Nephron progenitor cell (in vitro differentiated cells): ENCODE measurements around the gene KIF21A.
A peak's percentile ranks its signal among the peaks of the same experiment; 100 is the strongest.

Source experiments
- DNase-seq: peaks from one replicate; pipeline ENCODE4 v3.0.0; 2021
- H3K27ac Mint-ChIP-seq: 2 replicates; pipeline ENCODE4 v1.8.0; 2021; ENCODE audit warnings: mild to moderate bottlenecking, moderate library complexity, mixed read lengths
- H3K27me3 Mint-ChIP-seq: 2 replicates; pipeline ENCODE4 v1.8.0; 2021; ENCODE audit warnings: mild to moderate bottlenecking, low read depth, mixed read lengths; ENCODE audit not compliant: poor library complexity
- H3K36me3 Mint-ChIP-seq: 2 replicates; pipeline ENCODE4 v1.8.0; 2021; ENCODE audit warnings: low read depth, mixed read lengths
- H3K4me1 Mint-ChIP-seq: 2 replicates; pipeline ENCODE4 v1.8.0; 2021; ENCODE audit warnings: mixed read lengths
- H3K4me3 Mint-ChIP-seq: 2 replicates; pipeline ENCODE4 v1.8.0; 2021; ENCODE audit warnings: mild to moderate bottlenecking, moderate library complexity, mixed read lengths
- H3K9me3 Mint-ChIP-seq: 2 replicates; pipeline ENCODE4 v1.8.0; 2021; ENCODE audit warnings: mild to moderate bottlenecking, moderate library complexity, mixed read lengths
- TF ChIP-seq, protein P1 (sequence below): fragments of 200-600 bp; sonication (generic); IDR thresholded peaks from 2 replicates; pipeline ENCODE4 v1.5.0; 2021; ENCODE audit warnings: antibody characterized with exemption

Gene KIF21A, protein sequence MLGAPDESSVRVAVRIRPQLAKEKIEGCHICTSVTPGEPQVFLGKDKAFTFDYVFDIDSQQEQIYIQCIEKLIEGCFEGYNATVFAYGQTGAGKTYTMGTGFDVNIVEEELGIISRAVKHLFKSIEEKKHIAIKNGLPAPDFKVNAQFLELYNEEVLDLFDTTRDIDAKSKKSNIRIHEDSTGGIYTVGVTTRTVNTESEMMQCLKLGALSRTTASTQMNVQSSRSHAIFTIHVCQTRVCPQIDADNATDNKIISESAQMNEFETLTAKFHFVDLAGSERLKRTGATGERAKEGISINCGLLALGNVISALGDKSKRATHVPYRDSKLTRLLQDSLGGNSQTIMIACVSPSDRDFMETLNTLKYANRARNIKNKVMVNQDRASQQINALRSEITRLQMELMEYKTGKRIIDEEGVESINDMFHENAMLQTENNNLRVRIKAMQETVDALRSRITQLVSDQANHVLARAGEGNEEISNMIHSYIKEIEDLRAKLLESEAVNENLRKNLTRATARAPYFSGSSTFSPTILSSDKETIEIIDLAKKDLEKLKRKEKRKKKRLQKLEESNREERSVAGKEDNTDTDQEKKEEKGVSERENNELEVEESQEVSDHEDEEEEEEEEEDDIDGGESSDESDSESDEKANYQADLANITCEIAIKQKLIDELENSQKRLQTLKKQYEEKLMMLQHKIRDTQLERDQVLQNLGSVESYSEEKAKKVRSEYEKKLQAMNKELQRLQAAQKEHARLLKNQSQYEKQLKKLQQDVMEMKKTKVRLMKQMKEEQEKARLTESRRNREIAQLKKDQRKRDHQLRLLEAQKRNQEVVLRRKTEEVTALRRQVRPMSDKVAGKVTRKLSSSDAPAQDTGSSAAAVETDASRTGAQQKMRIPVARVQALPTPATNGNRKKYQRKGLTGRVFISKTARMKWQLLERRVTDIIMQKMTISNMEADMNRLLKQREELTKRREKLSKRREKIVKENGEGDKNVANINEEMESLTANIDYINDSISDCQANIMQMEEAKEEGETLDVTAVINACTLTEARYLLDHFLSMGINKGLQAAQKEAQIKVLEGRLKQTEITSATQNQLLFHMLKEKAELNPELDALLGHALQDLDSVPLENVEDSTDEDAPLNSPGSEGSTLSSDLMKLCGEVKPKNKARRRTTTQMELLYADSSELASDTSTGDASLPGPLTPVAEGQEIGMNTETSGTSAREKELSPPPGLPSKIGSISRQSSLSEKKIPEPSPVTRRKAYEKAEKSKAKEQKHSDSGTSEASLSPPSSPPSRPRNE (N-terminal part only)

DNA sequence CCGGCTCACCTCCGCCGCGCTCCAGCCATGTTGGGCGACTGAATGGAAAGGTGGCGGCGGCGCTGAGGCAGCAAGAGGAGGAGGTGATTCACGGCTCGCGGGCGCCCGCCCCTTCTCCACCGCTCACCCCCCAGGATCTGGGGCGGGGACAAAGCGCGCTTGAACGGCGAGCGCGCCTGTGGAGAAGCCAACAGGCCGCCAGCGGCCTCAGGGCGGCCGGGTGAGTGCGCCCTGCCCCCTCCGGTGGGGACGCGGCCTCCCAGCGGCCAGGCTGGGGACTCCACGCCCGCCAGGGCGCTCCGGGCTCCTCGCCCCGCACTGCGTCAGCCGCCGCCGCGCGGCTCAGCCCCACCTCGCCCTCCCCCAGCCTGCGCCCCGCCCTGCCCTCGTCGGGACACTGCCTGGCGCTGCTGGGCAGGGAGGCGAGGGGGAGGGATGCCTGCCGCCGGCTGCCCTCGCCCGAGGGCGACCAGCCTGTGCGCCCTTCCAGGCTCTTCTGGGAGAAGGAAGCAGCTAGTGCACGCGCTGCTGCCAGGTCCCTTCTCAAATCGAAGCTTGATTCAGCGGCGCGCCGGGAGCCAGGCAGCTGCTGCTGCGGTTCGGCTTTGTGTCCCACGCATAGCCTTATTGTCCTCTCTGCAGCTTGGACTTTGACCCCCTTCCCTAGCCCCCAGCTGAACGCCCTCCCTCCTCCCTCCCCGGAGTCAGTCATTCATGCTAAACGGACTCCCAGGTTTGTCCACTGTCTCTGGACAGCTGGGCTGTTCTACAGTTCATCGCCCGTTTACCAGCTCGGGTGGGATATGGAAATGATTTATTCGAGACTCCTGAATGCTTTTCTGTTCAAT, at the start of gene KIF21A:
Gene KIF21A, minus strand, starts transcription at position 40 of the 848 bp plus-strand sequence. CDS start 150 bp downstream, outside the sequence.
- TF ChIP-seq, protein P1, sequence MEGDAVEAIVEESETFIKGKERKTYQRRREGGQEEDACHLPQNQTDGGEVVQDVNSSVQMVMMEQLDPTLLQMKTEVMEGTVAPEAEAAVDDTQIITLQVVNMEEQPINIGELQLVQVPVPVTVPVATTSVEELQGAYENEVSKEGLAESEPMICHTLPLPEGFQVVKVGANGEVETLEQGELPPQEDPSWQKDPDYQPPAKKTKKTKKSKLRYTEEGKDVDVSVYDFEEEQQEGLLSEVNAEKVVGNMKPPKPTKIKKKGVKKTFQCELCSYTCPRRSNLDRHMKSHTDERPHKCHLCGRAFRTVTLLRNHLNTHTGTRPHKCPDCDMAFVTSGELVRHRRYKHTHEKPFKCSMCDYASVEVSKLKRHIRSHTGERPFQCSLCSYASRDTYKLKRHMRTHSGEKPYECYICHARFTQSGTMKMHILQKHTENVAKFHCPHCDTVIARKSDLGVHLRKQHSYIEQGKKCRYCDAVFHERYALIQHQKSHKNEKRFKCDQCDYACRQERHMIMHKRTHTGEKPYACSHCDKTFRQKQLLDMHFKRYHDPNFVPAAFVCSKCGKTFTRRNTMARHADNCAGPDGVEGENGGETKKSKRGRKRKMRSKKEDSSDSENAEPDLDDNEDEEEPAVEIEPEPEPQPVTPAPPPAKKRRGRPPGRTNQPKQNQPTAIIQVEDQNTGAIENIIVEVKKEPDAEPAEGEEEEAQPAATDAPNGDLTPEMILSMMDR, result peak; percentile 51
- peak within 1 kb of the TSS; percentile 45 for H3K27ac Mint-ChIP-seq
- H3K9me3 Mint-ChIP-seq, result no peaks in the 10 kb centered on the region
- no peaks in the 10 kb centered on the region for H3K36me3 Mint-ChIP-seq
- H3K27me3 Mint-ChIP-seq, result peaks cover 3% of the 10 kb centered on the region
- H3K4me1 Mint-ChIP-seq, result peaks cover 26% of the 10 kb centered on the region
- peak; percentile 89 for DNase-seq
- peak within 1 kb of the TSS; percentile 92 for H3K4me3 Mint-ChIP-seq

DNA sequence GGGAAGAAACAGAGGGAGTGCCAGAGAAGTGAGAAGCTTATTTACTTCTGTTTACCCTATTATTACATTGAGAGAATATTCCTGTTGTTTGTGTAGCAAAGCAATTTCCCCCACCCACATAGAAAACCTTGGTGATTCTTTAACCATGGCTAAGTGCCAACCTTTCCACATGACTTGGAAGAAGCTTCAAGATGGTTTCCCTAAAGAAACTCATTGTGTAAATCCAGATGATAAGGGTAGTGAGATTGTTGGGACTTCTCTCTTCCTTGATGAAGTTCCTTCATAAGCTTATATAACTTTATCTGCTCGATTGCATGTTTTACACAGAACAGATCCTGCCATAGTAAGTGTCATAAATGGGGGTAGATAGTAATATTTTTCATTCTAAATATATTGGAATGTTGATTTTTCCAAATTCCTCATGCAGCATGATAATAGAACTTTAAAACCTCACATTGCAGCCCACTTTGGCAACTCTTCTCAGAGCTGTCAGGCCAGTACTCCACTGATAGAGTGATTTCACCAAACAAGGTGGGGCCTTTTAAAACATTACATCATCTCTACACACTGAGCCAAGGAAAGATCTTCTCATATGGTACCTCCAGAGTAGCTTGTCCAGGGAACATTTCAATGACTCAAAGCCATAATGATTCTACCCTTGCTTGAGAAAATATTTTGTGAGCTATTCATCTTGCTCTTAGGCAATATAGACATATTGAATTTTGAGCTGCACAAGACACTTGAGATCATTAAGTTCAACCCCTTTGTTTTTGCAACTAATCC, 47.8 kb upstream of the KIF21A start:
- TF ChIP-seq, protein P1, result no peak
- Mint-ChIP-seq H3K27me3 (peaks cover 4% of the 10 kb centered on the region), H3K4me1 (no peaks in the 10 kb centered on the region), H3K4me3 (no peak overlapping the region), H3K36me3 (no peaks in the 10 kb centered on the region), H3K27ac (no peak overlapping the region), H3K9me3 (peaks cover 3% of the 10 kb centered on the region)
- no peak for DNase-seq

- Mint-ChIP-seq H3K4me1 (no peaks in the 10 kb centered on the region), H3K27me3 (peaks cover 4% of the 10 kb centered on the region), H3K27ac (no peak overlapping the region), H3K4me3 (no peak overlapping the region), H3K9me3 (peaks cover 3% of the 10 kb centered on the region), H3K36me3 (no peaks in the 10 kb centered on the region)
- DNase-seq, result no peak
- TF ChIP-seq, protein P1, result no peak
These were observed 40.7 kb upstream of the KIF21A start for GRCh38 chr12:39483597-39483996.

DNA sequence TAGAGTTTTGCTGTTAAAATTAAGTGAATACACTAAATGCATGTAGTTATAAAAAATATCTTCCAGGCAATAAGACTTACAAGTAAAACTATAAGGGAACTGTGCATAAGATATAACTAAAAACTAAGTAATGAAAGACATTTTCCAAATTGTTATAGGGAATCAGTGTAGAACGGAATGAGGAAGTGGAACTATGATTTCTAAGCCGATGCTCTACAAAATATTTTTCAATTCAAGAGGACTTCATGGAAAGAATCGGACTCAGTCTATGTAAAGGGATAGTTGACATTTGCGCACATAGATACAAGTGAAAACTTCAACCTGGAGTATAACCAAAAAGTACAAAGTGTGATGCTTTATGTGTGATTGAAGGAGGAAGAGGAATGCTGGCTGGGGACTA, 40.1 kb upstream of the KIF21A start:
- peaks cover 4% of the 10 kb centered on the region for H3K27me3 Mint-ChIP-seq
- H3K9me3 Mint-ChIP-seq, result peaks cover 3% of the 10 kb centered on the region
- no peak overlapping the region for H3K4me3 Mint-ChIP-seq
- no peaks in the 10 kb centered on the region for H3K36me3 Mint-ChIP-seq
- TF ChIP-seq, protein P1, result no peak
- no peak overlapping the region for H3K27ac Mint-ChIP-seq
- H3K4me1 Mint-ChIP-seq, result no peaks in the 10 kb centered on the region
- DNase-seq, result no peak
